Stimulated activated CD8-positive, alpha-beta memory T cell treated with anti-CD3 and anti-CD28 coated beads, Interleukin-7, amount 100 ng/mL, for 48 hours (primary cell): ENCODE results near the gene LSAMP.

Experiments
- DNase-seq, 2 donors: peaks; one replicate each; pipeline ENCODE4 v3.0.0-alpha.2; 2020; ENCODE audit warnings: low read depth in 1 of 2; ENCODE audit errors: extremely low read depth in 1 of 2

LSAMP gene

DNA sequence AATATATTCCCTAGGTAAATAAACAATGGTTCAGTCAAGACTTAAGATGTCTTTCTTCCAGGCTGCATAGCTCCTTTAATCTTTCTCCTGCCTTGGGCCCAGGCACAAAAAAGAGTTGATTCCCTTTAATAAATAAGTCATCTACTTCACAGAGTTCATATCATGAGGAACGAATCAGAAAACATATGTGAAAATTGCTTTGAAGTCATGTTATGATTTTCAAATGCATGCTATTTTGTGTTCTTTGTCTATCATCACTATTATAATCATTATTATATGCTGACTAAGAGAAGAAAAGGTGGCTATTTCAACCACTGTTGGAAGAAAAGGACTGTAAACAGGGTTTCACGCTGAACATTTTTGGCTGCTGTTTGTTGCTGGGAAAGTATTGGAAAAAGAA is 70.4 kb downstream of the LSAMP start:
- no peak for DNase-seq

GRCh38 chr3:116367761-116368395 is 77.4 kb downstream of the LSAMP start:
- DNase-seq: no peak

GRCh38 chr3:116356056-116356455 is 89.2 kb downstream of the LSAMP start:
- no peak for DNase-seq

GRCh38 chr3:116354382-116354781 is 90.9 kb downstream of the LSAMP start:
- DNase-seq: no peak

DNA sequence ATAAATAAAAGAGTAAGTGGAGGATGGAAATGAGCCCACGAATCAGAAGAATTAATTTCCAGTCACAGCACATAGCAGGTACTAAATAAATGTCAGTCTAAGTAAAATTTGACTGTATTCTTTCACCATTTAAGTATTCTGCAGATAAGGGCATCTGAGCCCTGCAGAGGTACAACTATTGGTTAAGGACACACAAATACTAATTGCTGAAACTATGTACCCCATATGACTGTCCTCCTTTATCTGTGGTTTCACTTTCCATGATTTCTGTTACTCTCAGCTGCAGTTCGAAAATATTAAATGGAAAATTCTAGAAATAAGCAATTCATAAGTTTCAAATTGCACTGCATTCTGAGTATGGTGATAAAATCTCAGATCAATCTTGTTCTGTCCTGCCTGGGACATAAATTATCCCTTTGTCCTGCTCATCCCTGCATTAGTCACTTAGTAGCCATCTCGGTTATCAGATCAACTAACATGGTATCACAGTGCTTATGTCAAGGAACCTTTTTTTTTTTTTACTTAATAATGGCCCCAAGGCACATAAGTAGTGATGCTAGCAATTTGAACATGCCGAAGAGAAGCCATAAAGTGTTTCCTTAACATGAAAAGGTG is 95.1 kb downstream of the LSAMP start:
- DNase-seq: no peak

GRCh38 chr3:116348216-116348615 is 97.1 kb downstream of the LSAMP start:
- DNase-seq: no peak

- no peak for DNase-seq
These were observed 102.8 kb downstream of the LSAMP start for GRCh38 chr3:116342499-116342898.

DNA sequence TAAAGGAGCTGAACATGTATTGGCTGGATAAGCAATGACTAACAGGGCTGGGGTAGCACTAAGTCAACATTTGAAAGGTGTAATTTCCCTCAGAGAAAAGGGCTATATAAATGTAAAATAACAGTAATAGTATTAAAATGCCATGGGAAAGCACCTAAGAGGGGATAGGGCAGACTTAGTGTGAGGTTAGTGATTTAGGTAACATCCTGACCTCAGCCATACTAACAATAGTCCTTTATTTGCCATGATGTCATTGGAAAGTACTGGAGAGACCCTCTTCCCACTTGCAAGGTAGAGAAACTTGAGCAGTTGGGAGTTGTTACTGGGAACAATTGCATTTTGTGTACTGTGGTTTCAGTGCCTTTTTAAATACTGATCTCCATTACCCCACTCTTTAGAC is 103.4 kb downstream of the LSAMP start:
- no peak for DNase-seq

GRCh38 chr3:116341381-116341780 is 103.9 kb downstream of the LSAMP start:
- DNase-seq: no peak

DNA sequence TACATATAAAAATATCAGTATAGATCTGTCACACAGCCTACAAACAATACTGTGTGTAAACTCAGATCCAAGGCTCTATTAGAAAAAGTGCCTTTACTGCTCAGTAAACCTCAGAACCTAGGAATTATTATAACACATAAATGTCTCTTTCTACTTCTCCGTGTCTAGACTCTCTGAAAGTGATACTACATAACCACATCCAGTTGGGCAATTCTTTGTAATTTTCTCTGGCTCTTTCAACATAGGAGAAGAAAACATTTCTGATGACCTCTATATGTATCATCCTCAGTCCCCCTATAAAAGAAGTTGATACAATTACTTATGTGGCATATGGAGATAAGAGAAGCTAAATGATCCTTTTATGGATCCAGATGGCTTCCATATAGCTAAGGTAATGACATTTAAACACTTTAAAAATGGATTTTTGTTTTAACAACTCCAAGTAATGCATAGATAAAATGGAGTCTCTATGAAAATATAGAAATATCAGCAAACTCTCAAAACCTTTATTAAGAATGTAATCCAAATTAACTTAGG is 104.5 kb downstream of the LSAMP start:
- no peak for DNase-seq

GRCh38 chr3:116339441-116340028 is 105.8 kb downstream of the LSAMP start:
- no peak for DNase-seq

- DNase-seq: no peak
These were observed 106.6 kb downstream of the LSAMP start for GRCh38 chr3:116338713-116339112.

- no peak for DNase-seq
These were observed 108.1 kb downstream of the LSAMP start for GRCh38 chr3:116337229-116337628.

GRCh38 chr3:116331380-116331779 is 113.9 kb downstream of the LSAMP start:
- DNase-seq: no peak

- no peak for DNase-seq
These were observed 122.4 kb downstream of the LSAMP start for GRCh38 chr3:116322750-116323375.

DNA sequence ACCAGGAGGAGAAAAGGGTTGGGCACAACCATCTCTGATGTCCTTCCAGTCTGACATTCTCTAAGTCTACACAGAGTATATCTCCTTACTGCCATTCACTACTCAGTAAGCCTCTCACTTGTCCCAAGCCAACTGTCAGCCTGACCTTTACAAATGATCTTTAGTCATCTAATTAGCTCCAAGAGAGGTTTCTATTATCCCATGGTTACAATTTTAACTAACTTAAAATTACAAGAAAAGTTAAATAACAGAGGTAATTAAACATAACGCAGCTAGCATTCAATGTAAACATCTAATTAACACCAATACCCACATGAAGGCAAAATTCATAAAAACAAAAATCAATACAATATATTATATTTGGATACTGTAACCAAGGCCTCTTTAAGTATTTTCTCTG is 126.9 kb downstream of the LSAMP start:
- DNase-seq: no peak

DNA sequence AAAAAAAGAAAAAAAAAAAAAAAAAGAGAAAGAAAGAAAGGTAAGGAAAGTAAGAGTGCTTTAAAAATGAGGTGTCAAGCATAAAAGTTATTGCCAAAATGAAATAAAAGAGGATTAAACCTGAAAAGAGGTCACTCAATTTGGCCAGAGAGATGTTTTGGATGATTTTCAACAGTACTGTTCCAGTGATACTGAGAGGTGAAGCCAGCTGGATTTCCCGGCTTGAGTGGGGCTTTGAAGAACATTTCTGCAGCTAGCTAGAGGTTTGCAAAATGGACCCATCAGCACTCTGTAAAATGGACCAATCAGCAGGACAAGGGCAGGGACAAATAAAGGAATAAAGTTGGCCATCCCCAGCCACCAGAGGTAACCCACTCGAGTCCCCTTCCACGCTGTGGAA is 128.5 kb downstream of the LSAMP start:
- DNase-seq: no peak

DNA sequence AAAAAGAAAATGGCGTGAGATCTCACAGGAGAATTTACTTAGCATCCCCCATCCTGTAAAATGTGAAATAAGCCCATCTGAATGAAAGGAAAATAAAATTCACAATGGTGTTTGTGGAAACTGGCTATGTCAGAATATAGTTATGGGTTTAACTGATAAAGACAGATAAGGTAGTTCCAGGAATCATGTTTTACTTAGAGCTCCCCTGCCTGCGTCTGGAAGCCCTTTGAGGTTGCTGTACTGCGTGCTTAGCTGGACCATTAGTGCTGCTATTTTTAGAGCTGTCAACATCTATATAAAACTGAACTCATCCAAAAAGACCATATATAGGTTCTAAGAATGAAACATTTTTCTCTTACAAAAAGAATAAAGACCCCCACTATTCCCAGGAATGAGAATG is 130.8 kb downstream of the LSAMP start:
- no peak for DNase-seq

DNA sequence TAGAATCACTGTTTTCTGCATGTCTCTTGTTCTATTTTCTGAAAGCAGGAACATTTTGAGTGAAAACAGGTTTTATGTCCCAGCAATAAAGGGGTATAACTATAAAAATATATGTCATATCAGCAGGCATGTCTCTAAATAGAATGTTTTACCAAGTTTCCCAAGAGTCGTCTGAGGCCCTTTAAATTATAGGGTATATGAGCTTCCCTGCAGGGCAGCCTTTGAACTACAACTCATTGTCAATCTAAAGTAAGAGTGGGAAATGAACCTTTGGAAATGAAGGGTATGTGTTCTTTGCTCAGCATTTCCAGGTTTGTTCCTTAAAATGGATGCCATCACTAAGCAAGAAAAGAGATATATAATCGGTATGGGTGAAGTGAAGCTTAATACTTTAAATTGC is 138.6 kb downstream of the LSAMP start:
- no peak for DNase-seq

DNA sequence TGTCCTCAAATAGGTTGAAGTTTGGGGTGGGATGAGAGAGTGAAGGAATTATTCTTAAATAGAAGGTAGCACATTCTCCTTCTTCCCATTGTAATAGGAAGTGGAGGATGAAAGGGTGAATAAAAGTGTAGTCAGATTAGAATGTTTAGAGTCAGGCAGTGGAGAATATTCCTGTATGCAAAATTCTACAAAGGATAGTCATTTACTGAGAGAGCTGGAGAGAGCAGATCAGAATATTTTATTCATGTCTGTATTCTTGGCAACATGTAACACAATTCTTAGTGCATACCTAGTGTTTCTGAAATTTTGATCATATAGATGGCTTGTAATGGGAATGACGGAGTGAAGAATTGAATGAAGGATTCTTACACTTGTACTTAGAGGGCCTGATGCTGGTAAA is 139.1 kb downstream of the LSAMP start:
- no peak for DNase-seq

DNA sequence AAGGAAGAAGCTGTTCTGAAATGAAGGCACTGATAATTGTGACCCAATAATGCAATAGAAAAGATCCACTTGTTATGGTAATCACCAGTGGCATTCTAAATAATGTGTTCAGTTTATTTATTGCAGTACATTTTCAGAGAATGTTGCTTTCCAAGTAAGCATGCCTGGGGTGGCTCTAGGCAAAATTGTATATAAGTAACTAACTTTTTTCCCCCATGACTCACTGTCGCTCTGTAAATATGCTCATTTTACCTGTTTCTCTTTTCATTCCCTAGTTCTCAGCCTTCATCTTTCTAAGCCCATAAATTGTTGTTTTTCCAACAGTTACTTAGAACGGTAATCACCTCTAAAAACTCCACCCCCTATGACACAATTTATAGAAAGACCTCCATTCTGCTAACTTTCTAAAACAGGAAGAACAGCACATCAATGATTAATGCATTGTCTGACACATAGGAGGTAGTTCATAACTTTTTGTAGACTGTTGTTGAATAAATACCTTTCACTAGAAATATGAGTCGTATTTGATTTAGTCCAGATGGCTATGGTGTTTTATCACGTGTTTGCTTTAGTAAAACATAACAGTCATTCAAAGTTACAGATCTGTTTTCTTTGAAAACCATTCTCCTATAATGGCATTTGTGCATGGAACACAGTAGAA is 143.1 kb downstream of the LSAMP start:
- DNase-seq: no peak
